Stimulated activated CD4-positive, alpha-beta T cell treated with anti-CD3 and anti-CD28 coated beads, Interleukin-12 subunit alpha, Interleukin-12 subunit beta, amount 100 ng/mL, for 48 hours (primary cell): ENCODE measurements around the gene RIOX2.

Experiments
- DNase-seq, 3 donors: peaks; one replicate each; pipeline ENCODE4 v3.0.0-alpha.2; 2020; ENCODE audit warnings: low read depth in 2 of 3, low spot score in 1 of 3

Gene RIOX2

GRCh38 chr3:97954228-97954827, 17.9 kb downstream of the RIOX2 start:
- DNase-seq: no peak

- DNase-seq: no peak
Observed at GRCh38 chr3:97952872-97953271, 19.4 kb downstream of the RIOX2 start.

GRCh38 chr3:97952280-97952679, 20.0 kb downstream of the RIOX2 start:
- no peak for DNase-seq

GRCh38 chr3:97950360-97950759, 21.9 kb downstream of the RIOX2 start:
- no peak for DNase-seq

GRCh38 chr3:97949743-97950142, 22.5 kb downstream of the RIOX2 start:
- DNase-seq: no peak

GRCh38 chr3:97949110-97949485, 23.1 kb downstream of the RIOX2 start:
- no peak for DNase-seq

- no peak for DNase-seq
Observed at GRCh38 chr3:97948351-97949109, 23.7 kb downstream of the RIOX2 start.

GRCh38 chr3:97942801-97943546, 29.3 kb downstream of the RIOX2 start:
- DNase-seq: no peak

- DNase-seq: no peak
Observed at GRCh38 chr3:97940034-97940433, 32.2 kb downstream of the RIOX2 start.

- DNase-seq: no peak
Observed at GRCh38 chr3:97939401-97939800, 32.8 kb downstream of the RIOX2 start.

- no peak for DNase-seq
Observed at GRCh38 chr3:97938444-97938843, 33.8 kb downstream of the RIOX2 start.

GRCh38 chr3:97937205-97937604, 35.0 kb downstream of the RIOX2 start:
- DNase-seq: no peak

- no peak for DNase-seq
Observed at GRCh38 chr3:97935842-97936241, 36.4 kb downstream of the RIOX2 start.

- no peak for DNase-seq
Observed at GRCh38 chr3:97934980-97935695, 37.1 kb downstream of the RIOX2 start.

GRCh38 chr3:97932387-97932801, 39.8 kb downstream of the RIOX2 start:
- DNase-seq: no peak

- DNase-seq: no peak
Observed at GRCh38 chr3:97931218-97931617, 41.0 kb downstream of the RIOX2 start.

- DNase-seq: no peak
Observed at GRCh38 chr3:97930018-97930417, 42.2 kb downstream of the RIOX2 start.

GRCh38 chr3:97928986-97929385, 43.2 kb downstream of the RIOX2 start:
- no peak for DNase-seq

GRCh38 chr3:97927704-97928103, 44.5 kb downstream of the RIOX2 start:
- no peak for DNase-seq

GRCh38 chr3:97917813-97918536, 54.3 kb downstream of the RIOX2 start:
- DNase-seq: no peak

- no peak for DNase-seq
Observed at GRCh38 chr3:97916576-97916975, 55.7 kb downstream of the RIOX2 start.
